ENCODE measurements around the gene HMG20A.

The HMG20A gene

GRCh38 chr15:77430213-77430612 lies 9.5 kb downstream of the HMG20A start:
- no peak for DNase-seq (ENCODE audit: low spot score)

GRCh38 chr15:77430652-77431051 lies 10.0 kb downstream of the HMG20A start:
- no peak for DNase-seq (ENCODE audit: low spot score)

GRCh38 chr15:77436822-77437221 lies 16.1 kb downstream of the HMG20A start:
- no peak for DNase-seq (ENCODE audit: low spot score)

- no peak for DNase-seq (ENCODE audit: low spot score)
Observed at GRCh38 chr15:77437264-77437663, 16.6 kb downstream of the HMG20A start.

- DNase-seq (ENCODE audit: low spot score): no peak
Observed at GRCh38 chr15:77440378-77440999, 19.8 kb downstream of the HMG20A start.

GRCh38 chr15:77446840-77447390 lies 26.2 kb downstream of the HMG20A start:
- peak; percentile 49 for DNase-seq (ENCODE audit: low spot score)

GRCh38 chr15:77454265-77454664 lies 33.6 kb downstream of the HMG20A start:
- no peak for DNase-seq (ENCODE audit: low spot score)

GRCh38 chr15:77454951-77455350 lies 34.3 kb downstream of the HMG20A start:
- no peak for DNase-seq (ENCODE audit: low spot score)

GRCh38 chr15:77455696-77456321 lies 35.1 kb downstream of the HMG20A start:
- DNase-seq (ENCODE audit: low spot score): no peak

GRCh38 chr15:77456746-77457145 lies 36.1 kb downstream of the HMG20A start:
- no peak for DNase-seq (ENCODE audit: low spot score)

- no peak for DNase-seq (ENCODE audit: low spot score)
Observed at GRCh38 chr15:77457191-77457904, 36.7 kb downstream of the HMG20A start.

GRCh38 chr15:77457905-77458265 lies 37.2 kb downstream of the HMG20A start:
- DNase-seq (ENCODE audit: low spot score): no peak

GRCh38 chr15:77459031-77459430 lies 38.3 kb downstream of the HMG20A start:
- DNase-seq (ENCODE audit: low spot score): no peak

- DNase-seq (ENCODE audit: low spot score): no peak
Observed at GRCh38 chr15:77461486-77461885, 40.8 kb downstream of the HMG20A start.

- no peak for DNase-seq (ENCODE audit: low spot score)
Observed at GRCh38 chr15:77464129-77464865, 43.6 kb downstream of the HMG20A start.

GRCh38 chr15:77466521-77466920 lies 45.8 kb downstream of the HMG20A start:
- DNase-seq (ENCODE audit: low spot score): no peak

GRCh38 chr15:77468896-77469295 lies 48.2 kb downstream of the HMG20A start:
- no peak for DNase-seq (ENCODE audit: low spot score)

GRCh38 chr15:77470235-77470634 lies 49.5 kb downstream of the HMG20A start:
- DNase-seq (ENCODE audit: low spot score): no peak

- no peak for DNase-seq (ENCODE audit: low spot score)
Observed at GRCh38 chr15:77473328-77473727, 52.6 kb downstream of the HMG20A start.

- no peak for DNase-seq (ENCODE audit: low spot score)
Observed at GRCh38 chr15:77474310-77474988, 53.8 kb downstream of the HMG20A start.

- DNase-seq (ENCODE audit: low spot score): no peak
Observed at GRCh38 chr15:77475001-77475400, 54.3 kb downstream of the HMG20A start.

GRCh38 chr15:77475898-77476297 lies 55.2 kb downstream of the HMG20A start:
- DNase-seq (ENCODE audit: low spot score): no peak
